Stimulated activated CD4-positive, alpha-beta T cell treated with anti-CD3 and anti-CD28 coated beads, TNF-alpha, amount 100 ng/mL, for 4 hours (primary cell): ENCODE results near the gene ABCF2.

Experiments
- DNase-seq, 3 experiments: peaks; one replicate each; pipeline ENCODE4 v3.0.0-alpha.2; 2020; ENCODE audit warnings: low read depth in 3 of 3

Gene ABCF2

DNA sequence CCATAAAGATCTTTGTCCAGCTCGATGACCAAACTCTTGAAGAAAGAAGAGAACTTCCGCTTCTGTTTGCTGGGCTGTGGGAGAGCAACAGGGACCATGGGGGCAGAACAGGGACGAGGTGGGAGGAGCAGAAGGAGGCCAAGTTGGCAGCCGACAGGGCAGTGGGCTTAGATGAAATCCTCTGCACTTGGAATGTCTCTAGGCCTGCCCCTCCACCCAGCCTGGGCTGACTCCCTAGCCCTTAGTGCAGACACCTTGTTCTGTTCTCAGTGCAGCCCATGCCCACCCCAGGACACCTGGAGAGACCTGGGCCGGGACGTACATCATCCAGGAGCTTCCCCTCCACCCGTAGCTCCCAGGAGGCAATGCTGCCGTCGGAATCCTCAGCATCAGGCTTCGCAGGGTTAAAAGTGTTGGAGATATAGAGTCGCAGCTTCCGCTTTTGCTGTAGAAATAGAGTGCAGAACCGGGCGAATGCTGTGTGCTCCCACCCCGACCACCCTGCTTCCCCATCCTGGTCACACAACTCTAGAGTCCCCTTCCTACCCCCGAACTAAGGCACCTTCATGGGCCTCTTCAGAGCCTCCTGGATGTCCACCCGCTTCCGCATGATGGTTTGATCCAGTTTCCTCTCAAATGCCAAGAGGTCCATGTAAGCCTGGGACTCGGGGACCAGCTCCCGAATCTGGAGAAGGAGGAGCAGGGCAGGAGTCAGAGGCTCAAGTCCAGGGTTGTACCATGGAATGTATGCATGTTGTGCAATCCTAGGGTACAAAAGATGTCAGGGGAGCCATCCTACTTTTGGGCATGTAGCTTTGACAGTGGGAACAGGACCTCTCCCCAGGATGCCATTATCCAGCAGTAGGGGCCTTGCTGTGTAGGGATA lies 15.4 kb upstream of the ABCF2 start:
- DNase-seq: no peak

DNA sequence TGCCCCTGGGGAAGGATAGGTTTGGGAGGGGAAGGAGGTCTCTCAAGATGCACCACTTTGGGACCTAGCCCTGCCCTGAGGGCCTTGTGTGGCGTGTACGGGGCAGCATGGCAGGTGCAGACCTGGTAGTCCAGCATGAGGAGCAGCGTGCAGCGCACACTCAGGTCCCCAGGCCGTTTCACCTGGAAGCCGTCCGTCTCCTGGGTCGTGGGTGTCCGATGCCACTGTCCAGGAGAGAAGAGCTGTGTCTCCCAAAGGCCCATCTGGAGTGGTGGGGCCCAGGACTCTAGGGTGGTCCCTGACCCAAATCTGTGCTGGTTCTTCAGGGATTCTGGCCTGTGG lies 14.7 kb upstream of the ABCF2 start:
- DNase-seq: no peak

DNA sequence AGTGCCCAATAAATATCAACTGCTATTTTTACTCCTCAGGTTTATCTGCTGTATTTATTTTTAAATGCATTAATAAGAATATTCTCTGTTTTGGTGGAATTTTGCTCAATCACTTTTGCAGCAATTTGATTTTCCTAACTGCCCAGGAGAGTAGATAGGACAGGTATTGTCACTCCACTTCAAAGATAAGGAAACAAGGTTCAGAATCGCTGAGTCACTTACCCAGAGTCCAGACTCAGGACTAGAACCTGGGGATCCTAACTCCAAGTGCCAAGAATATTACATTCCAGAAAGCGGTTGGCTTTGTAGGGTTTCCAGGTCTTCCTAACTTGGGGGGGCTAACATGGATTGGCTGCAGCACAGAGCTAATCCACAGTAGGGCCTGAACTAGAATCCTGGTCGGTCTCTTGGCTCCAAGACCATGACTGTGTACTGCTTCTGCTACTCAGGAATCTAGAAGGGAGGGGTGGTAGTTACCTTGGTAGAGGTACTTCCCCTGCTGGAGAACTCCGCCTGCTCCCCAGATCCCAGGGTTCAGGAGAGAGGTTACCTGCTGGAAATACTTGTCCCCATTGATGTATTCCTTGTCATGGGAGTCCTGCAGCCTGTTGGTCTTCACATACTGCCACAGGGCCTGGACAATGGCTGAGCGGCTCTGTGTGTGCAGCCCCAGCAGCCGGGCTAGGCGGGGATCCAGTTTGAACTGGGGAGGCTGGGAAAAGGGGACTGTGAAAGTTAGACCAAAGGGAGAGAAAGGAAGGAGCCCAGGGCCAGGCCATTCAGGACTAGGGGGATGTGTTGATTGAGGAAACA lies 14.1 kb upstream of the ABCF2 start:
- no peak for DNase-seq

DNA sequence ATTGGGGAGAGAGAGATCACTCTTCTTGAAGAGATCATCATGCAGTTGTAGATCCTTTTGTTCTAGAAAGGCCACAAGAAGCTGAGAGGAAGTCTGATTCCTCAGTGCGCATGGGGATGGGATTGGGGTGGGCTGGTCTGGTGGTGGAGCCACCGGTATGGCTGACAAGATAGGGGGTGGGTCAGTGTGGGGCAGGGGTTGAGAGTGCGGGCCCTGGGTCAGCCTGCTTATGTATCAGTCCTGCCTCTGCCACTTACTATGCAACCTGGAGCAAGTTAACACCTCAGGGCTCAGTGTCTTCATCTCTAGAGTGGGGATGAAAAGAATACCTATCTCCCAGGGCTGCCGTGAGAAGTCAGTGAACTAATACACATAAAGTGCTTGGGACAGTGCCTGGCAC lies 13.5 kb upstream of the ABCF2 start:
- no peak for DNase-seq

GRCh38 chr7:151239837-151240459 lies 12.9 kb upstream of the ABCF2 start:
- no peak for DNase-seq

DNA sequence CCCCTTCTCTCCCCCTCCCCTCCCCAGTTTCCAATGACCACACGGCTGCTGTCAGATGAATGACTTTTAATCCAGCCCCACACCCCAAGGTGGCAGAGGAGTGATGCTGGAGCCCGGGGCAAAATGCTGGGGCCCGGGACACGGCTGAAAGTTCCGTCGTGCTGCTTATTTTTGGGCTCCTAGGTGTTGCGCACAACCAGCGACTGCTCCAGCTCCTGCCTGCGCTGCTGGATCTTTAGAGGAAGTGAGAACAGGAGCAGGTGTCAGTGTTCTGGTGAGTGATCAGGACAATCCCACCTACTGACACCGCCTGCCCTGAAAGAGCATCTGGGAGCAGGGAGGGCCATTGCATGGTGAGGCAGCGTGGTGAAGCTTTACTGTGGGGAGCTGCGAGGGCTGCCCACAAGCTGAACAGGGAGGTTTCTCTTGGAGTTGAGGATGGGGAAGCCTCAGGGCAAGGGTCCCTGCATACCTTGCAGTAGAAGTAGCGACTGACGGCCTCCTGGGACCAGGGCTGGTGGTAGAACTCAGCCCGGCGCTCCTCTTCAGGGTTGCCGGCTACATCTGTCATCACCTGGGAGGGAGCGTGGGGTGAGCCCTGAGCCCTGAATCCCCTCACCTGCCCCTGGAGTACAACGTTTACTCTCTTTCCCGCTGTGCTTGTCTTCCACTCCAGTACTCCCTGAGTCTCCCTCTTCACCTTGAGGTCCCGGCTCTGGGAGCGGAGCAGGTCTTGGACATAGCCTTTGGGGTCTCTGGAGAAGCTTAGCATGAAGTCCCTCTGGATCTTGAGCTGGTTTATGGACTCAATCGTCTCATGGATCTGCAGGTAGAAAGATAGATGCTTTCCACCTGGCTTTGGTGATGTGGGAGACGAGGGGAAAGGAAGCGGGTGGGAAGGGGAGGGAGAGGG lies 12.2 kb upstream of the ABCF2 start:
- DNase-seq: no peak

DNA sequence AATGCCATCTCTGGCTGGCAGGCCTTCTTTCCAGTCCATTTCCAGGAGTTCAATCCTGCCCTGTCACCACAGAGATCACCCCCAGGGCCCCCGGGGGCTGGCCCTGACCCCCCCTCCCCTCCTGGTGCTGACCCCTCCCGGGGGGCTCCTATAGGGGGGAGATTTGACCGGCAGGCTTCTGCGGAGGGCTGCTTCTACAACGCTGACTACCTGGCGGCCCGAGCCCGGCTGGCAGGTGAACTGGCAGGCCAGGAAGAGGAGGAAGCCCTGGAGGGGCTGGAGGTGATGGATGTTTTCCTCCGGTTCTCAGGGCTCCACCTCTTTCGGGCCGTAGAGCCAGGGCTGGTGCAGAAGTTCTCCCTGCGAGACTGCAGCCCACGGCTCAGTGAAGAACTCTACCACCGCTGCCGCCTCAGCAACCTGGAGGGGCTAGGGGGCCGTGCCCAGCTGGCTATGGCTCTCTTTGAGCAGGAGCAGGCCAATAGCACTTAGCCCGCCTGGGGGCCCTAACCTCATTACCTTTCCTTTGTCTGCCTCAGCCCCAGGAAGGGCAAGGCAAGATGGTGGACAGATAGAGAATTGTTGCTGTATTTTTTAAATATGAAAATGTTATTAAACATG lies 11.3 kb upstream of the ABCF2 start:
- DNase-seq: no peak

DNA sequence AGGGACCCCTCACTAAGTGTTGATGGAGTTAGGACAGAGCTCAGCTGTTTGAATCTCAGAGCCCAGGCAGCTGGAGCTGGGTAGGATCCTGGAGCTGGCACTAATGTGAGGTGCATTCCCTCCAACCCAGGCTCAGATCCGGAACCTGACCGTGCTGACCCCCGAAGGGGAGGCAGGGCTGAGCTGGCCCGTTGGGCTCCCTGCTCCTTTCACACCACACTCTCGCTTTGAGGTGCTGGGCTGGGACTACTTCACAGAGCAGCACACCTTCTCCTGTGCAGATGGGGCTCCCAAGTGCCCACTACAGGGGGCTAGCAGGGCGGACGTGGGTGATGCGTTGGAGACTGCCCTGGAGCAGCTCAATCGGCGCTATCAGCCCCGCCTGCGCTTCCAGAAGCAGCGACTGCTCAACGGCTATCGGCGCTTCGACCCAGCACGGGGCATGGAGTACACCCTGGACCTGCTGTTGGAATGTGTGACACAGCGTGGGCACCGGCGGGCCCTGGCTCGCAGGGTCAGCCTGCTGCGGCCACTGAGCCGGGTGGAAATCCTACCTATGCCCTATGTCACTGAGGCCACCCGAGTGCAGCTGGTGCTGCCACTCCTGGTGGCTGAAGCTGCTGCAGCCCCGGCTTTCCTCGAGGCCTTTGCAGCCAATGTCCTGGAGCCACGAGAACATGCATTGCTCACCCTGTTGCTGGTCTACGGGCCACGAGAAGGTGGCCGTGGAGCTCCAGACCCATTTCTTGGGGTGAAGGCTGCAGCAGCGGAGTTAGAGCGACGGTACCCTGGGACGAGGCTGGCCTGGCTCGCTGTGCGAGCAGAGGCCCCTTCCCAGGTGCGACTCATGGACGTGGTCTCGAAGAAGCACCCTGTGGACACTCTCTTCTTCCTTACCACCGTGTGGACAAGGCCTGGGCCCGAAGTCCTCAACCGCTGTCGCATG lies 10.5 kb upstream of the ABCF2 start:
- DNase-seq: no peak

DNA sequence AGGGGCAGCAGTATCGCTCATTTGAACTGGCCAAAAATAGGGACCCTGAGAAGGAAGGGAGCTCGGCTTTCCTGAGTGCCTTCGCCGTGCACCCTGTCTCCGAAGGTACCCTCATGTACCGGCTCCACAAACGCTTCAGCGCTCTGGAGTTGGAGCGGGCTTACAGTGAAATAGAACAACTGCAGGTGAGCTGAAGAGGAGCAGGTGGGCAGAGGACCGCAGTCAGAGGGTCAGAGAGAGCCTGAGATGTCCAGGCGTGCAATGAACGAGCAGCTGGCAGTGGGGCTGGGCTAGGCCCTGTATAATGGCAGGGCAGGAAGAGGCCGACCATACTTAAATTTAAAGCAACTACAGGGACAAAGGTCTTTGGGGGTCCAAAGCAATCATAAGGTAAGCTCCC lies 9.4 kb upstream of the ABCF2 start:
- no peak for DNase-seq

GRCh38 chr7:151235091-151235787 lies 8.2 kb upstream of the ABCF2 start:
- no peak for DNase-seq

DNA sequence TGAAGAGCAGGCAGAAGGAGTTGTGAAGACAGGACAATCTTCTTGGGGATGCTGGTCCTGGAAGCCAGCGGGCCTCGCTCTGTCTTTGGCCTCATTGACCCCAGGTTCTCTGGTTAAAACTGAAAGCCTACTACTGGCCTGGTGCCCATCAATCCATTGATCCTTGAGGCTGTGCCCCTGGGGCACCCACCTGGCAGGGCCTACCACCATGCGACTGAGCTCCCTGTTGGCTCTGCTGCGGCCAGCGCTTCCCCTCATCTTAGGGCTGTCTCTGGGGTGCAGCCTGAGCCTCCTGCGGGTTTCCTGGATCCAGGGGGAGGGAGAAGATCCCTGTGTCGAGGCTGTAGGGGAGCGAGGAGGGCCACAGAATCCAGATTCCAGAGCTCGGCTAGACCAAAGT lies 6.8 kb upstream of the ABCF2 start:
- DNase-seq: no peak

DNA sequence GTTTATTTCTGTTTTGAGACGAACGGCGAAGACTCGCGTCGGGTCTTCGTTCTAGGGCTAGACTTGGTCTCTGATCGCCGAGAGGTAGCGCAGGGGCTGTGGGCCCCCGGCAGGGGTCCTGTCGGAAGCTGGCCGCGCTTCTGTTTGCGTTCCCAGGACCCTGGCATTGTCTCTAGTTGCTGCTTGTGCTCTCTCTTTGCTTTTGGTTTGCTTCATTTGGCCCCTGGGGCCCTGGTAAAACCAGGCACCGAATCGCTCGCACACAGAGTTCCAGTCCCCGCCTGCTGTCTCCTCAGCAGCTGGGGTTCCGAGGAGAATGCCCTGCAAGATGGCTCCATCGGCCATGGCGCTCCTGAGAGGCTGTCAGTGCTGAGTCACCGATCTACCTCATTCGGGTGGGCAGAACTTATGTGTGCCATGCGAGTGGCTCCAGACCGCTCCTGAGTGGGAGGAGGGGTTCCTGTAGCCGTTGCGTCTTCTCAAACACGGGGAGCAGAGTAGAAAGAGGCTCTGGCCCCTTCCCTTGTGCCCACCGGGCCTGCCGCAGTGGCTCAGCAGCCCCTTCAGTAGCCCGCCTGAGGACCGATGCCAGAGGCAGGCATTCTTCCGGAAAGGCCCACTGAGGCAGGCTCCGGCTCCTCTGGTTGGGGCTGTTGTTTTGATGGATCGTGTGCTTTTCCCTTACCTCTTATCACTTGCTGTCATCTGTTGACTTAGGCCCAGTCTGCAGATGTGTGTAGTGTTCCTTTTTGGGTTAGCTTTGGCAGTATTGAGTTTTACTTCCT lies 6.1 kb upstream of the ABCF2 start:
- peak; percentile 54 to 62 (median 61) for DNase-seq

- DNase-seq: peak; percentile 75 to 78 (median 76)
These were observed 5.3 kb upstream of the ABCF2 start, which contains the start of gene CHPF2 for GRCh38 chr7:151232091-151232916. Gene CHPF2 (plus strand): TSS chr7:151232483. CDS start chr7:151234012, 1,529 bp downstream.

- DNase-seq: no peak
These were observed 4.1 kb upstream of the ABCF2 start for GRCh38 chr7:151231080-151231479.

- no peak for DNase-seq
These were observed 2.2 kb upstream of the ABCF2 start for GRCh38 chr7:151229249-151229648.

DNA sequence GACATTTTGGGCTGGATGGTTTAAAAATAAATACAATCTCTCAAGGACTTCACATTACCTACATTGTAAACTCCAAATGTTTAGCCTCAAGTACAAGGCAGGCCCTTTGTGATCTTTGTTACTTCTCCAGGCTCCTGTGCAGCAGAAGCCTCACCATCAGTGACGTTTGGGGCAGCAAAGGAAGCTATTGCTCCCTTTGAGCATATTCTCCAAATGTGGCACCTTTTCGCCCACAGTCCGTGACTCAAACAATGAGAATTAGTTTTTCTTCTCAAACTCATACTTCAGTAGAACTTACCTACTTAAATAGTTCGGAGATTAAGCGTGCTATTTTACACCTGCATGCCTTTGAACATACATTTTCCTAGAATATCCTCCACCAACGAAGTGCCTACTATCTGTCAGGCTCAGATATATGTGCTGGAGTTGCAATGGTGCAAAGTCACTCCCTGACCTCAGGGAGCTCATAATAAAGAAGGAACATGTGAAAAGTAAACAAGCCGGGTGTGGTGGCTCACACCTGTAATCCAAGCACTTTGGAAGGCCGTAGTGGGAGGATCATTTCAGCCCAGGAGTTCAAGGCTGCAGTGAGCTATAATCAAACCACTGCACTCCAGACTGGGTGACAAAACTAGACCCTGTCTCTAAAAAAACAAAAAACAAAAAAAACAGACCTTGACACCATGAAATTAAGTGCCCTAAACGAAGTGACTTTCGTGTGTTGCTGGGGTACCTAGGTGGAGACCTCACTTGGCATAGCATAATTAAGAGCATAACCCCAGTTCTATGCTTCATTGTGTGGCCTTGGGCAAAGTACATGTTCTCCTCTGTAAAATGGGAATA lies 1.2 kb upstream of the ABCF2 start:
- DNase-seq: no peak

- no peak for DNase-seq
These were observed 488 bp downstream of the ABCF2 start for GRCh38 chr7:151226560-151226874.
